Measurements from ENCODE around the gene ICE2. TPM values are rescaled to one million over a fixed set of nuclear protein-coding genes. Genes with fewer than 3 reads are reported as not detected.

ICE2 gene
- total and polyA plus RNA-seq, 2 of the 8 experiments (the other 6 are each of a cell fraction or from before 2014, with no cell fraction given): 40.0 to 87.3 TPM

DNA sequence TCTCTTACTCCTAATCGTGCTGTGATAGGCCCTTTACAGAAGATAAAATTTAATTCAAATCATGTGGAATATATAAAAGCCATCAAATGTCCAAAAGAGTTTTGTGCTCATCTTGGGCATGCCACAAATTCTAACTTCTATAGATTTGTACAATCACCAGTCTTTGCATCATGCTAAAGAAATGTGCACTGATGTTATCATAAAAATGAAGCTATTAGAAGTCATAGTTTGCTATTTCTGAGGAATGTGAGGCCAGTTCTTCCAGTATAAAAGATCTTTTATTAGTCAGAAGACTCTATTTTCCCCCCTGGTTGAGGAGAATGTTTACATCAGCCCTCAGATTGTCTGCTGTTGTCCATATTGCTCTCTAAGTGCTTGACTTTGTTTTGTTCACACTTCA lies 79.0 kb downstream of the ICE2 start:
- Histone ChIP-seq H2AK5ac (ENCODE audit: low read depth, low read length) (no peak overlapping the region), H4K8ac (ENCODE audit: extremely low read depth, insufficient read depth, low read length) (no peak overlapping the region), H3K9me3 (ENCODE audit: insufficient read depth in 2 of 2, low read depth in 1 of 2, low read length in 1 of 2) (no peaks in the 10 kb centered on the region), H3K36me3 (ENCODE audit: control insufficient read depth in 2 of 4, insufficient read depth in 4 of 4, low read length in 3 of 4) (peaks cover 0 to 3% (median 0%) of the 10 kb centered on the region in 4 experiments; a peak in 1 of 8 replicates), H3K79me1 (ENCODE audit: low read depth, low read length) (no peaks in the 10 kb centered on the region; the same call in 1 of the 2 replicates), H3K4me2 (ENCODE audit: insufficient read depth in 1 of 2, low read depth in 2 of 2, low read length in 2 of 2) (peak overlapping the region in 1 of 2 experiments; percentile 95; a peak in 1 of 4 replicates), H3K14ac (ENCODE audit: insufficient read length) (no peak overlapping the region), H4K20me1 (replicated peaks in 1 of 2; ENCODE audit: control insufficient read depth in 1 of 2, insufficient read depth in 2 of 2, low read length in 2 of 2) (no peaks in the 10 kb centered on the region), H4K5ac (ENCODE audit: insufficient read length, low read depth, low read length) (no peak overlapping the region), H3K79me2 (ENCODE audit: control insufficient read depth in 1 of 2, insufficient read depth in 2 of 2, low read length in 2 of 2) (peaks cover 0 to 6% of the 10 kb centered on the region in 2 experiments; a peak in 1 of 4 replicates), H3K23me2 (ENCODE audit: low read depth, low read length) (peaks cover 12% of the 10 kb centered on the region; the same call in 1 of the 2 replicates), H3K4ac (replicated peaks; ENCODE audit: insufficient read length, low read depth, low read length) (no peak overlapping the region), H3K4me1 (replicated peaks in 1 of 4; ENCODE audit: control insufficient read depth in 3 of 4, insufficient read depth in 4 of 4, low read length in 3 of 4) (peaks cover 4 to 15% (median 14%) of the 10 kb centered on the region in 4 experiments), H2BK120ac (replicated peaks; ENCODE audit: low read depth, low read length) (no peak overlapping the region), H3K27ac (ENCODE audit: low read depth, low read length) (no peak overlapping the region), H2BK15ac (ENCODE audit: low read length) (no peak overlapping the region), H3K56ac (replicated peaks; ENCODE audit: insufficient read length, low read depth, low read length) (no peak overlapping the region), H2BK5ac (ENCODE audit: low read depth, low read length) (no peak overlapping the region), H3K9ac (replicated peaks in 1 of 4; ENCODE audit: extremely low read depth in 1 of 4, low read depth in 3 of 4, low read length in 3 of 4) (no peak overlapping the region), H3K23ac (ENCODE audit: insufficient read length) (no peak overlapping the region), H2AFZ (ENCODE audit: low read length) (no peak overlapping the region), H2BK12ac (ENCODE audit: low read depth, low read length) (no peak overlapping the region), H3K27me3 (replicated peaks in 1 of 4; ENCODE audit: control insufficient read depth in 3 of 4, extremely low read depth in 1 of 4, insufficient read depth in 3 of 4, low read length in 3 of 4) (peaks cover 0 to 12% (median 6%) of the 10 kb centered on the region in 4 experiments; a peak in 6 of 7 replicates), H4K91ac (replicated peaks; ENCODE audit: insufficient read length, low read length) (no peak overlapping the region), H3K4me3 (ENCODE audit: extremely low read depth in 1 of 4, insufficient read depth in 2 of 4, low read depth in 3 of 4, low read length in 4 of 4) (no peak overlapping the region), H2BK20ac (ENCODE audit: low read length) (no peak overlapping the region), H3K18ac (ENCODE audit: extremely low read depth, low read length) (no peak overlapping the region)
- FAIRE-seq: no peak
- ChIA-PET CTCF (ENCODE audit: partially characterized antibody) (interaction anchor here (1.4 to 2.0 kb wide), 2 partner anchors 14 to 45 kb away, joined by 3 to 4 read pairs; no protein-coding TSS in a partner anchor), POLR2A (ENCODE audit: partially characterized antibody) (interaction anchor here (1.2 to 1.8 kb wide), 5 partner anchors 13 to 80 kb away, joined by 3 to 6 read pairs (median 5); no protein-coding TSS in a partner anchor)
- WGBS, 2 experiments (ENCODE audit: extremely low coverage in 1 of 2, insufficient coverage in 1 of 2, insufficient read length in 1 of 2, insufficient replicate concordance in 2 of 2, low coverage in 1 of 2, low lambda C conversion rate in 2 of 2, missing lambda C conversion rate in 1 of 2): 94% methylated on average over 1 of the region's 1 CpG; no CpG with 5 or more reads in 1 of the 2 experiments
- DNase-seq (ENCODE audit: low read depth in 1 of 2, low spot score in 2 of 2): no peak
- TF ChIP-seq SIN3A (conservative IDR thresholded peaks at IDR 0.05 in 1 of 2, IDR thresholded peaks at IDR 0.05 in 1 of 2; ENCODE audit: low read depth in 1 of 2, low read length in 2 of 2) (no peak), JUN (IDR thresholded peaks at IDR 0.05; ENCODE audit: low read depth, low read length) (no peak)

All from H1 (cell line).